Mesenteric fat pad (tissue), 1 donor: ENCODE measurements around the gene PDCD6IP. TPM values are rescaled to one million over a fixed set of nuclear protein-coding genes. Genes with fewer than 3 reads are reported as not detected.
A peak's percentile ranks its signal among the peaks of the same experiment; 100 is the strongest.
"Not testable (repeated sequence)": the region's sequence is repeated elsewhere in the genome, so short reads cannot be mapped to it uniquely, and the experiment has no call there.

Source experiments
- DNase-seq: peaks from one replicate; pipeline ENCODE4 v3.0.0-alpha.2; 2020; ENCODE audit warnings: low spot score
- long read RNA-seq: library from polyadenylated mRNA; unstranded; transcript quantifications from one replicate; pipeline ENCODE4 v2.0.0, GENCODE V29; 2020
- total RNA-seq: library from RNA; stranded (reverse); fragmentation: NEBNext Ultra II Directional; extraction: Animal tissue kit (Norgen Biotek cat#: 25700); gene quantifications from one replicate; pipeline ENCODE4 v1.2.1, GENCODE V29; 2021
- donor health status: DM: yes; HTN: yes; CAD: no.

PDCD6IP gene
- total RNA-seq: 256 TPM
- long read RNA-seq, full-length matches to known transcripts: 50 of 112 reads
- long read RNA-seq, partial matches to known transcripts: 21 of 112 reads
- long read RNA-seq, other reads (novel, unspliced or antisense): 41 of 112 reads

GRCh38 chr3:33798418-33799201 lies at the start of gene PDCD6IP:
TSS of gene PDCD6IP (plus strand) at chr3:33798630. CDS start at chr3:33798729, 99 bp downstream.
- DNase-seq: peak; percentile 98

GRCh38 chr3:33749546-33750210 lies 48.8 kb upstream of the PDCD6IP start:
- no peak for DNase-seq

GRCh38 chr3:33750211-33750548 lies 48.2 kb upstream of the PDCD6IP start:
- no peak for DNase-seq

GRCh38 chr3:33751336-33751735 lies 47.1 kb upstream of the PDCD6IP start:
- no peak for DNase-seq

GRCh38 chr3:33754391-33754790 lies 44.0 kb upstream of the PDCD6IP start:
- DNase-seq: not testable (repeated sequence)

GRCh38 chr3:33758281-33758680 lies 40.1 kb upstream of the PDCD6IP start:
- no peak for DNase-seq

GRCh38 chr3:33758864-33759263 lies 39.6 kb upstream of the PDCD6IP start:
- DNase-seq: no peak

GRCh38 chr3:33768578-33769330 lies 29.7 kb upstream of the PDCD6IP start:
- no peak for DNase-seq

- DNase-seq: no peak
These were observed 24.8 kb upstream of the PDCD6IP start for GRCh38 chr3:33773637-33774036.

- DNase-seq: no peak
These were observed 23.1 kb upstream of the PDCD6IP start for GRCh38 chr3:33775363-33775762.

GRCh38 chr3:33777996-33778395 lies 20.4 kb upstream of the PDCD6IP start:
- no peak for DNase-seq

- DNase-seq: no peak
These were observed 18.7 kb upstream of the PDCD6IP start for GRCh38 chr3:33779751-33780150.

GRCh38 chr3:33781413-33781812 lies 17.0 kb upstream of the PDCD6IP start:
- not testable (repeated sequence) for DNase-seq

GRCh38 chr3:33786565-33787327 lies 11.7 kb upstream of the PDCD6IP start:
- DNase-seq: no peak

GRCh38 chr3:33787328-33788009 lies 11.0 kb upstream of the PDCD6IP start:
- DNase-seq: no peak

- DNase-seq: no peak
These were observed 9.1 kb upstream of the PDCD6IP start for GRCh38 chr3:33789183-33789954.

GRCh38 chr3:33790091-33790490 lies 8.3 kb upstream of the PDCD6IP start:
- no peak for DNase-seq

- no peak for DNase-seq
These were observed 6.8 kb upstream of the PDCD6IP start for GRCh38 chr3:33791477-33792166.
